HG03139 (cell line): ENCODE measurements around the gene RAB11FIP5.
"Not testable (repeated sequence)": the region's sequence is repeated elsewhere in the genome, so short reads cannot be mapped to it uniquely, and the experiment has no call there.

Experiments used
- ATAC-seq: cut with Tn5 transposase; IDR thresholded peaks from one replicate; pipeline ENCODE4 v1.9.1; 2021; ENCODE audit not compliant: unreplicated experiment

RAB11FIP5 gene

GRCh38 chr2:73111073-73112025 lies 1.4 kb downstream of the RAB11FIP5 start:
- no peak for ATAC-seq

GRCh38 chr2:73110168-73111072 lies 2.3 kb downstream of the RAB11FIP5 start:
- no peak for ATAC-seq

GRCh38 chr2:73109431-73110167 lies 3.1 kb downstream of the RAB11FIP5 start:
- no peak for ATAC-seq

GRCh38 chr2:73107211-73107926 lies 5.4 kb downstream of the RAB11FIP5 start:
- no peak for ATAC-seq

- no peak for ATAC-seq
Observed at GRCh38 chr2:73106791-73107190, 6.0 kb downstream of the RAB11FIP5 start.

- ATAC-seq: no peak
Observed at GRCh38 chr2:73105511-73105971, 7.2 kb downstream of the RAB11FIP5 start.

GRCh38 chr2:73104933-73105332 lies 7.8 kb downstream of the RAB11FIP5 start:
- no peak for ATAC-seq

- ATAC-seq: no peak
Observed at GRCh38 chr2:73103018-73103542, 9.7 kb downstream of the RAB11FIP5 start.

- no peak for ATAC-seq
Observed at GRCh38 chr2:73101626-73102256, 11.0 kb downstream of the RAB11FIP5 start.

GRCh38 chr2:73100956-73101355 lies 11.8 kb downstream of the RAB11FIP5 start:
- ATAC-seq: no peak

GRCh38 chr2:73099486-73099885 lies 13.3 kb downstream of the RAB11FIP5 start:
- ATAC-seq: no peak

- ATAC-seq: no peak
Observed at GRCh38 chr2:73095910-73096309, 16.8 kb downstream of the RAB11FIP5 start.

- not testable (repeated sequence) for ATAC-seq
Observed at GRCh38 chr2:73093601-73094218, 19.0 kb downstream of the RAB11FIP5 start.

- no peak for ATAC-seq
Observed at GRCh38 chr2:73092146-73092783, 20.5 kb downstream of the RAB11FIP5 start.

- ATAC-seq: no peak
Observed at GRCh38 chr2:73091696-73092095, 21.1 kb downstream of the RAB11FIP5 start.

GRCh38 chr2:73091164-73091563 lies 21.6 kb downstream of the RAB11FIP5 start:
- ATAC-seq: no peak

GRCh38 chr2:73089270-73090030 lies 23.3 kb downstream of the RAB11FIP5 start:
- no peak for ATAC-seq

- ATAC-seq: no peak
Observed at GRCh38 chr2:73088703-73089102, 24.0 kb downstream of the RAB11FIP5 start.
